GM12891 (cell line): ENCODE results near the gene CPSF3.
"Not testable (repeated sequence)": the region's sequence is repeated elsewhere in the genome, so short reads cannot be mapped to it uniquely, and the experiment has no call there.

ENCODE experiments used
- DNase-seq: peaks from one replicate; pipeline ENCODE4 v3.0.0; 2011; ENCODE audit warnings: low spot score; ENCODE audit not compliant: insufficient read length
- FAIRE-seq: peaks from 2 replicates; lab custom pipeline; 2011; peaks lifted over from hg19 to GRCh38; lab: Jason Lieb, UNC
- PAX5 ChIP-seq: IDR thresholded peaks from 2 replicates; pipeline ENCODE4 v1.6.1; 2011; ENCODE audit warnings: low read length, moderate library complexity, mild to moderate bottlenecking; ENCODE audit not compliant: insufficient read depth, severe bottlenecking
- POLR2A ChIP-seq: IDR thresholded peaks from 2 replicates; pipeline ENCODE4 v1.6.1; 2011; ENCODE audit warnings: low read depth, low read length, control low read depth
- POLR2AphosphoS5 ChIP-seq: IDR thresholded peaks from 2 replicates; pipeline ENCODE4 v1.6.1; 2011; ENCODE audit warnings: low read depth, low read length, control low read depth
- POU2F2 ChIP-seq: IDR thresholded peaks from 2 replicates; pipeline ENCODE4 v1.6.1; 2011; ENCODE audit warnings: low read depth, mild to moderate bottlenecking, control low read depth, low read length, moderate library complexity
- SPI1 ChIP-seq: IDR thresholded peaks from 2 replicates; pipeline ENCODE4 v1.6.1; 2011; ENCODE audit warnings: low read depth, low read length, control low read depth
- TAF1 ChIP-seq: IDR thresholded peaks from 2 replicates; pipeline ENCODE4 v1.6.1; 2011; ENCODE audit warnings: low read depth, low read length, control low read depth

Gene CPSF3

DNA sequence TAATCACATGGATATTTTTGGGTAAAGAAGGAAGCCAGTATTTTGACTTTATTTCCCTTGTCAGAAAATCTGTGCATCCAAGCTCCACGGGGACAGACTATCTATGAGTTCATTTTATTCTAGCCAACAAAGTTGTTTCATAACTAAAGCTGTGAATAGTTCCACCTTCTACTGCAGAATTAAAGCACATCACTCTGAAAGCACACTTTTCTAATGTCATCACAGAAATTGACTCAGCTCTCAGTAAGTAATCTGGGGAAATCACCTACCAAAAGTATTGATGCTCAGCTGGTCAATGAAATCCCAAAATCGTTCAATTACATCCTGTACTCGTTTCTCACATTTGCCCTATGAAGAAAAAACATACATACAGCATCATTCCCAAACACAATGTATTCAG lies 70.0 kb downstream of the CPSF3 start:
- FAIRE-seq (no peak), DNase-seq (no peak)
- TF ChIP-seq SPI1 (no peak), PAX5 (no peak), TAF1 (no peak), POU2F2 (no peak), POLR2AphosphoS5 (no peak), POLR2A (no peak)

GRCh38 chr2:9494081-9494480 lies 70.6 kb downstream of the CPSF3 start:
- DNase-seq (no peak), FAIRE-seq (no peak)
- no peak for TF ChIP-seq TAF1
- TF ChIP-seq PAX5, result no peak
- no peak for TF ChIP-seq POLR2A
- TF ChIP-seq SPI1, result no peak
- no peak for TF ChIP-seq POU2F2
- no peak for TF ChIP-seq POLR2AphosphoS5

- TF ChIP-seq PAX5, result no peak
- no peak for TF ChIP-seq TAF1
- no peak for TF ChIP-seq POLR2A
- no peak for TF ChIP-seq POU2F2
- no peak for TF ChIP-seq SPI1
- no peak for TF ChIP-seq POLR2AphosphoS5
- no peak for FAIRE-seq
- DNase-seq, result no peak
Measured at GRCh38 chr2:9497017-9497416, 73.6 kb downstream of the CPSF3 start.

DNA sequence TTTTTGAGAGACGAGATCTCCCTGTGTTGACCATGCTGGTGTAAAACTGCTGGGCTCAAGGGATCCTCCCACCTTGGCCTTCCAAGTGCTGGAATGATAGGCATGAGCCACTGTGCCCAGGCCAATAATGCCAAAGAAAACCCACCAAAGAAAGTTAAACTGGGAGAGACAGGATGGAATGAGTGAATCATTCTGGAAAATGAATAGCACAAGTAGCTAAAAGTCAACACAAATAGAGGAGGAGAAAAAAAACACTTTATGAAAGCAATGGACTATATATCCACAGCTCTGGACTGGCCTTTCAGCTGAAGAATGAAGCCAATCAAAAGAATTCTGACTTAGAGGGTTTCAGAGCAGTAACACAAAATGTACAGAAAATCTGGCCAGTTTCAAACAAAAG lies 74.8 kb downstream of the CPSF3 start:
- no peak for DNase-seq
- TF ChIP-seq POLR2AphosphoS5, result no peak
- no peak for TF ChIP-seq SPI1
- TF ChIP-seq TAF1, result no peak
- no peak for FAIRE-seq

- no peak for DNase-seq
Measured at GRCh38 chr2:9508931-9509330, 85.5 kb downstream of the CPSF3 start.

DNA sequence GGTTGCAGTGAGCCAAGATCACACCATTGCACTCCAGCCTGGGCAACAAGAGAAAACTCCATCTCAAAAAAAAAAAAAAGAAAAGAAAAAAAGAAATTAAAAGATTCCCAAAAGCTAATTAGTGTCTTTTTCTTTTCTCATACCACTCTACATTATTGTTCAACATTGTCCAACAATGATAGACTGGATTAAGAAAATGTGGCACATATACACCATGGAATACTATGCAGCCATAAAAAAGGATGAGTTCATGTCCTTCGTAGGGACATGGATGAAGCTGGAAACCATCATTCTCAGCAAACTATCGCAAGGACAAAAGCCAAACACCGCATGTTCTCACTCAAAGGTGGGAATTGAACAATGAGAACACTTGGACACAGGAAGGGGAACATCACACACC lies 90.5 kb downstream of the CPSF3 start:
- not testable (repeated sequence) for DNase-seq, FAIRE-seq

More at GRCh38 chr2:9508931-9509330, 85.5 kb downstream of the CPSF3 start:
- no peak for FAIRE-seq
- TF ChIP-seq POU2F2 (no peak), POLR2AphosphoS5 (no peak), SPI1 (no peak), PAX5 (no peak), TAF1 (no peak), POLR2A (no peak)

DNA sequence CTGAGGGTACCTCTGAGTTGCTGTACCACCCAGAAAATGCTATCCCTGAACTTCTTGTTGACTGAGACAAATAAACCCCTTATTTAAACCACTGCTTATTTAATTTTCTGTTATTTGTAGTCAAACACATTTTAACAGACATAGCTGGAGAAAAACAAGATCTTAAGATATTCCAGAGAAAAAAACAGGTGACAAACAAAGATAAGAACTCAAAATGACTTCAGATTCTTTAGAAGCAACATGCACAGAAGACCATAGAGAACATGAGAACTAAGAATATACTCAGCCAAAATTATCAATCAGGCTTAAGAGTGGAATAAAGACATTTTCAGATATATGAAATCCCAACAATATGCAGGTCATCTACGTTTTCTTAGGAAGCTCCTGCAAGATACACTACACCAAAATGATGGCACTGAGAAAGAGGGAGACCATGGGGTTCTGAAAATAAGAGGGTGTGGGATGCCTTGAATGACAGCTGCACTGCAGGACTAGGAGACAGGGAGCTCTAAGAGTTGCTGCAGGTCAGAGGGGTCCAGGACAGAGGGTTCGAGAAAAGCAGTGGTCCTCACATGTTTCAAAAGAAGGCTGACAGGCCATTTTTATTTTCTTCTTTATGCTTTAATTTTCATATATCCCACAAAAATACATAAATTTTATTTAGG lies 93.8 kb downstream of the CPSF3 start:
- no peak for DNase-seq
- FAIRE-seq, result no peak
- TF ChIP-seq PAX5 (no peak), SPI1 (no peak), POLR2A (no peak), POU2F2 (no peak), TAF1 (no peak)

DNA sequence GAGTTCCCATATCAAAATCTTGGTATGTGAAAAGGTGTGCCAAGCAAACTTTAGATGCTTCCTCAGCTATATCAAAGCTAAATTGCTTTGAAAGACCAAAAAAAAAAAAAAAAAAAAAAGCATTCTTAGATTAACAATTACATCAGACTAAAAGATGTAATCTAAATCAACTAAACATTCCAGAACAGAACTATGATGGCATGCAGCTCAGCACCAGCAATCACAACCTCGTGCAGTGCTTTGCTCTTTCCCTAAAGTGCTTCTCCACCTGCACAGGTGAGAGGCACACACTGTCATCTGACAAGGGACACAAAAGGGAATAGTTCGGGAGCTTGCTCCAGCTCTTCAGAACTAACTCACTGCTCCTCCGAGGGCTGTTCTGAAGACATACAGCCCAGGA lies 94.7 kb downstream of the CPSF3 start:
- no peak for DNase-seq
- FAIRE-seq, result no peak
- no peak for TF ChIP-seq PAX5
- TF ChIP-seq SPI1, result no peak
- TF ChIP-seq TAF1, result no peak

- TF ChIP-seq SPI1 (no peak), POLR2A (no peak), PAX5 (no peak), POLR2AphosphoS5 (no peak), POU2F2 (no peak), TAF1 (no peak)
- FAIRE-seq (no peak), DNase-seq (no peak)
Measured at GRCh38 chr2:9518780-9519179, 95.3 kb downstream of the CPSF3 start.

GRCh38 chr2:9519250-9519649 lies 95.8 kb downstream of the CPSF3 start:
- FAIRE-seq (no peak), DNase-seq (no peak)
- TF ChIP-seq SPI1, result no peak
